HEK293 (cell line): ENCODE measurements around the gene OST4.

Source experiments
- CTCF ChIA-PET: fragments of 350-600 bp; formaldehyde crosslinking; extraction: SDS; loops from one replicate; lab custom pipeline; 2021; ENCODE audit warnings: antibody characterized with exemption; lab: Yijun Ruan, JAX
- POLR2A ChIA-PET: fragments of 300-600 bp; formaldehyde crosslinking; extraction: SDS; loops from one replicate; lab custom pipeline; 2020; ENCODE audit warnings: antibody characterized with exemption, inconsistent platforms; lab: Yijun Ruan, JAX
- H3K27ac ChIP-seq: fragments of 200-500 bp; sonication (Bioruptor generic); 2 replicates; pipeline ENCODE4 v1.5.1; 2014; ENCODE audit warnings: low read depth, low read length, control low read depth, inconsistent platforms; ENCODE audit errors: extremely low read depth
- H3K36me3 ChIP-seq, 2 experiments: fragments of 200-500 bp in 1 of 2; sonication (Bioruptor generic) in 1 of 2; 1 replicate in 1 of 2; 2 replicates in 1 of 2; pipeline ENCODE4 v1.5.1; 2014 to 2017; ENCODE audit warnings: inconsistent platforms in 2 of 2, low read length in 2 of 2; ENCODE audit not compliant: control insufficient read depth in 2 of 2, insufficient read depth in 1 of 2
- H3K4me1 ChIP-seq: fragments of 200-500 bp; sonication (Bioruptor generic); 2 replicates; pipeline ENCODE4 v1.5.1; 2014; ENCODE audit warnings: mild to moderate bottlenecking, low read length, inconsistent platforms; ENCODE audit not compliant: control insufficient read depth, insufficient read depth
- H3K4me3 ChIP-seq: 2 replicates; pipeline ENCODE4 v1.5.1; 2011; ENCODE audit warnings: low read depth, mild to moderate bottlenecking, control low read depth, low read length, moderate library complexity
- H3K9me3 ChIP-seq: fragments of 200-500 bp; sonication (Bioruptor generic); 2 replicates; pipeline ENCODE4 v1.5.1; 2014; ENCODE audit warnings: low read depth, low read length, inconsistent platforms; ENCODE audit not compliant: control insufficient read depth, insufficient read depth
- GFI1B ChIP-seq: fragments of 450-650 bp; formaldehyde crosslinking; IDR thresholded peaks from 2 replicates; pipeline ENCODE4 v1.5.1; 2016; ENCODE audit warnings: missing biosample characterization, missing genetic modification characterization
- GLIS2 ChIP-seq: fragments of 450-650 bp; formaldehyde crosslinking; IDR thresholded peaks from 2 replicates; pipeline ENCODE4 v1.5.1; 2016; ENCODE audit warnings: missing biosample characterization, missing genetic modification characterization
- HIC1 ChIP-seq: fragments of 450-650 bp; formaldehyde crosslinking; IDR thresholded peaks from 2 replicates; pipeline ENCODE4 v1.5.1; 2016; ENCODE audit warnings: missing biosample characterization, missing genetic modification characterization
- HOXD13 ChIP-seq: sonication (generic); formaldehyde crosslinking; IDR thresholded peaks from 2 replicates; pipeline ENCODE4 v1.8.0; 2022; ENCODE audit warnings: missing genetic modification reagents, borderline replicate concordance
- INSM2 ChIP-seq: fragments of 450-650 bp; formaldehyde crosslinking; IDR thresholded peaks from 2 replicates; pipeline ENCODE4 v1.5.1; 2016; ENCODE audit warnings: missing biosample characterization, missing genetic modification characterization
- KLF1 ChIP-seq: fragments of 450-650 bp; formaldehyde crosslinking; IDR thresholded peaks from 2 replicates; pipeline ENCODE4 v1.5.1; 2016; ENCODE audit warnings: missing biosample characterization, missing genetic modification characterization
- SALL2 ChIP-seq: fragments of 450-650 bp; formaldehyde crosslinking; IDR thresholded peaks from 2 replicates; pipeline ENCODE4 v1.5.0; 2017; ENCODE audit warnings: missing biosample characterization, mild to moderate bottlenecking, missing genetic modification characterization, borderline replicate concordance
- SP2 ChIP-seq: fragments of 450-650 bp; formaldehyde crosslinking; IDR thresholded peaks from 2 replicates; pipeline ENCODE4 v1.5.1; 2016; ENCODE audit warnings: missing biosample characterization, missing genetic modification characterization
- YY1 ChIP-seq: fragments of 450-650 bp; formaldehyde crosslinking; IDR thresholded peaks from 2 replicates; pipeline ENCODE4 v1.5.1; 2018; ENCODE audit warnings: missing biosample characterization, missing genetic modification characterization
- ZBTB1 ChIP-seq: fragments of 450-650 bp; formaldehyde crosslinking; IDR thresholded peaks from 2 replicates; pipeline ENCODE4 v1.5.1; 2016; ENCODE audit warnings: missing biosample characterization, missing genetic modification characterization
- ZBTB6 ChIP-seq: fragments of 450-650 bp; formaldehyde crosslinking; IDR thresholded peaks from 2 replicates; pipeline ENCODE4 v1.5.1; 2017; ENCODE audit warnings: missing biosample characterization, missing genetic modification characterization
- ZEB2 ChIP-seq: fragments of 450-650 bp; formaldehyde crosslinking; IDR thresholded peaks from 2 replicates; pipeline ENCODE4 v1.5.1; 2016; ENCODE audit warnings: missing biosample characterization, missing genetic modification characterization
- ZNF19 ChIP-seq: fragments of 450-650 bp; formaldehyde crosslinking; IDR thresholded peaks from 2 replicates; pipeline ENCODE4; 2016; ENCODE audit warnings: missing biosample characterization, missing genetic modification characterization, low read depth
- ZNF211 ChIP-seq: fragments of 450-650 bp; formaldehyde crosslinking; IDR thresholded peaks from 2 replicates; pipeline ENCODE4 v1.5.1; 2016; ENCODE audit warnings: low read depth, missing biosample characterization, missing genetic modification characterization
- ZNF221 ChIP-seq: fragments of 450-650 bp; formaldehyde crosslinking; IDR thresholded peaks from 2 replicates; pipeline ENCODE4 v1.5.1; 2017; ENCODE audit warnings: missing biosample characterization, missing genetic modification characterization, borderline replicate concordance
- ZNF239 ChIP-seq: fragments of 450-650 bp; formaldehyde crosslinking; IDR thresholded peaks from 2 replicates; pipeline ENCODE4 v1.5.1; 2016; ENCODE audit warnings: missing biosample characterization, missing genetic modification characterization
- ZNF248 ChIP-seq: fragments of 450-650 bp; formaldehyde crosslinking; IDR thresholded peaks from 2 replicates; pipeline ENCODE4 v1.5.1; 2017; ENCODE audit warnings: missing biosample characterization, missing genetic modification characterization
- ZNF311 ChIP-seq: fragments of 450-650 bp; formaldehyde crosslinking; IDR thresholded peaks from 2 replicates; pipeline ENCODE4 v1.5.1; 2017; ENCODE audit warnings: missing biosample characterization, missing genetic modification characterization, borderline replicate concordance
- ZNF404 ChIP-seq: fragments of 450-650 bp; formaldehyde crosslinking; IDR thresholded peaks from 2 replicates; pipeline ENCODE4 v1.5.1; 2017; ENCODE audit warnings: missing biosample characterization, missing genetic modification characterization
- ZNF473 ChIP-seq: fragments of 450-650 bp; formaldehyde crosslinking; IDR thresholded peaks from 2 replicates; pipeline ENCODE4 v1.5.1; 2017; ENCODE audit warnings: missing biosample characterization, missing genetic modification characterization
- ZNF510 ChIP-seq: fragments of 450-650 bp; formaldehyde crosslinking; IDR thresholded peaks from 2 replicates; pipeline ENCODE4 v1.5.1; 2018; ENCODE audit warnings: mild to moderate bottlenecking, missing genetic modification characterization, missing biosample characterization; ENCODE audit not compliant: insufficient replicate concordance
- ZNF692 ChIP-seq: fragments of 450-650 bp; formaldehyde crosslinking; IDR thresholded peaks from 2 replicates; pipeline ENCODE4 v1.5.1; 2016; ENCODE audit warnings: missing biosample characterization, missing genetic modification characterization
- ZNF701 ChIP-seq: fragments of 450-650 bp; formaldehyde crosslinking; IDR thresholded peaks from 2 replicates; pipeline ENCODE4 v1.5.1; 2016; ENCODE audit warnings: missing biosample characterization, missing genetic modification characterization
- ZNF785 ChIP-seq: fragments of 450-650 bp; formaldehyde crosslinking; IDR thresholded peaks from 2 replicates; pipeline ENCODE4 v1.5.1; 2016; ENCODE audit warnings: missing biosample characterization, missing genetic modification characterization
- ZXDB ChIP-seq: fragments of 450-650 bp; formaldehyde crosslinking; IDR thresholded peaks from 2 replicates; pipeline ENCODE4 v1.5.1; 2016; ENCODE audit warnings: missing biosample characterization, missing genetic modification characterization

Gene OST4

GRCh38 chr2:27059141-27059820 lies 12.2 kb downstream of the OST4 start:
- ChIA-PET POLR2A (interaction anchor here (0.6 to 3.6 kb wide), 4 partner anchors 8 to 12 kb away, joined by 3 to 22 read pairs (median 8); partner anchors contain the start of genes AGBL5 and OST4), CTCF (interaction anchor here (1.3 kb wide), 1 partner anchor 206 kb away, joined by 5 read pairs; no protein-coding TSS in a partner anchor)
- Histone ChIP-seq H3K9me3 (no peaks in the 10 kb centered on the region), H3K36me3 (peaks cover 14 to 84% of the 10 kb centered on the region in 2 experiments), H3K4me1 (no peaks in the 10 kb centered on the region), H3K4me3 (no peak overlapping the region), H3K27ac (no peak overlapping the region)
- TF ChIP-seq ZXDB (tag by site-specific recombination), result no peak
- no peak for TF ChIP-seq ZNF510 (tag by site-specific recombination)
- no peak for TF ChIP-seq KLF1 (tag by site-specific recombination)
- TF ChIP-seq GLIS2 (tag by site-specific recombination), result no peak
- TF ChIP-seq ZBTB6 (tag by site-specific recombination), result no peak
- no peak for TF ChIP-seq HIC1 (tag by site-specific recombination)

- no peaks in the 10 kb centered on the region for H3K4me1 ChIP-seq
- no peak overlapping the region; the same call in 1 of the 2 replicates for H3K27ac ChIP-seq
- peaks cover 17 to 86% of the 10 kb centered on the region in 2 experiments for H3K36me3 ChIP-seq
- ChIA-PET CTCF (interaction anchor here (1.0 kb wide), 1 partner anchor 13 kb away, joined by 3 read pairs; the partner anchor contains the start of gene OST4), POLR2A (interaction anchor here (1.4 to 2.7 kb wide), 2 partner anchors 10 to 17 kb away, joined by 3 to 14 read pairs; no protein-coding TSS in a partner anchor)
- TF ChIP-seq ZNF692 (tag by site-specific recombination) (no peak), ZNF473 (tag by site-specific recombination) (no peak), ZNF211 (tag by site-specific recombination) (no peak), GFI1B (no peak), SP2 (tag by site-specific recombination) (no peak), HOXD13 (no peak), ZNF19 (tag by site-specific recombination) (no peak), YY1 (tag by site-specific recombination) (no peak), ZNF248 (tag by site-specific recombination) (no peak)
- no peak overlapping the region for H3K4me3 ChIP-seq
- no peaks in the 10 kb centered on the region for H3K9me3 ChIP-seq
These were observed 13.2 kb downstream of the OST4 start for GRCh38 chr2:27058210-27058609.

- H3K4me1 ChIP-seq, result no peaks in the 10 kb centered on the region
- peaks cover 17 to 82% of the 10 kb centered on the region in 2 experiments for H3K36me3 ChIP-seq
- H3K9me3 ChIP-seq, result no peaks in the 10 kb centered on the region
- CTCF ChIA-PET, result interaction anchor here (0.6 to 1.0 kb wide), 2 partner anchors 14 to 40 kb away, joined by 3 read pairs; partner anchors contain the start of gene OST4
- POLR2A ChIA-PET, result interaction anchor here (0.9 to 2.8 kb wide), 3 partner anchors 11 to 18 kb away, joined by 3 to 10 read pairs (median 3); partner anchors contain the start of gene OST4
- H3K27ac ChIP-seq, result no peak overlapping the region
- no peak overlapping the region for H3K4me3 ChIP-seq
- no peak for TF ChIP-seq ZBTB1 (tag by site-specific recombination)
- TF ChIP-seq ZNF239 (tag by site-specific recombination), result no peak
- no peak for TF ChIP-seq ZNF701 (tag by site-specific recombination)
- no peak for TF ChIP-seq ZEB2 (tag by site-specific recombination)
- TF ChIP-seq INSM2 (tag by site-specific recombination), result no peak
- no peak for TF ChIP-seq SALL2
- no peak for TF ChIP-seq ZNF221 (tag by site-specific recombination)
- no peak for TF ChIP-seq ZNF785 (tag by site-specific recombination)
- TF ChIP-seq ZNF404 (tag by site-specific recombination), result no peak
- TF ChIP-seq ZNF311 (tag by site-specific recombination), result no peak
These were observed 14.3 kb downstream of the OST4 start for GRCh38 chr2:27057184-27057583.
